MM.1S (cell line): ENCODE results near the gene FRS3.

Source experiments
- DNase-seq: peaks from one replicate; pipeline ENCODE4 v3.0.0-alpha.2; 2015
- H2AFZ ChIP-seq: fragments of 300-600 bp; sonication (generic); 2 replicates; pipeline ENCODE4 v1.6.0; 2016; ENCODE audit warnings: antibody characterized with exemption, low read length
- H3F3A ChIP-seq: fragments of 300-600 bp; sonication (generic); 2 replicates; pipeline ENCODE4 v1.6.1; 2016; ENCODE audit warnings: mild to moderate bottlenecking, antibody characterized with exemption, low read length, moderate library complexity, mixed read lengths; ENCODE audit not compliant: insufficient read depth
- H3K27ac ChIP-seq: fragments of 300-600 bp; sonication (generic); 2 replicates; pipeline ENCODE4 v1.5.1; 2016; ENCODE audit warnings: mild to moderate bottlenecking, low read length
- H3K27me3 ChIP-seq: fragments of 300-600 bp; sonication (generic); replicated peaks from 2 replicates; pipeline ENCODE4 v1.6.0; 2016; ENCODE audit warnings: low read length; ENCODE audit not compliant: insufficient read depth
- H3K36me3 ChIP-seq: fragments of 300-600 bp; sonication (generic); replicated peaks from 2 replicates; pipeline ENCODE4 v1.6.1; 2016; ENCODE audit warnings: mild to moderate bottlenecking, low read length, mixed read lengths; ENCODE audit not compliant: insufficient read depth
- H3K4me1 ChIP-seq: fragments of 300-600 bp; sonication (generic); 2 replicates; pipeline ENCODE4 v1.6.1; 2016; ENCODE audit warnings: low read length, mixed read lengths
- H3K4me2 ChIP-seq: fragments of 300-600 bp; sonication (generic); 2 replicates; pipeline ENCODE4 v1.6.0; 2016; ENCODE audit warnings: low read depth, low read length
- H3K4me3 ChIP-seq: fragments of 300-600 bp; sonication (generic); 2 replicates; pipeline ENCODE4 v1.5.1; 2016; ENCODE audit warnings: low read length, mixed read lengths
- H3K79me2 ChIP-seq: fragments of 300-600 bp; sonication (generic); 2 replicates; pipeline ENCODE4 v1.6.1; 2016; ENCODE audit warnings: mixed run types, low read length, mixed read lengths
- H3K9ac ChIP-seq: fragments of 300-600 bp; sonication (generic); 2 replicates; pipeline ENCODE4 v1.6.1; 2016; ENCODE audit warnings: low read length, mixed read lengths
- H3K9me2 ChIP-seq: fragments of 300-600 bp; sonication (generic); replicated peaks from 2 replicates; pipeline ENCODE4 v1.6.1; 2016; ENCODE audit warnings: mild to moderate bottlenecking, low read length, mixed read lengths; ENCODE audit not compliant: insufficient read depth
- H3K9me3 ChIP-seq: fragments of 300-600 bp; sonication (generic); replicated peaks from 2 replicates; pipeline ENCODE4 v1.6.1; 2016; ENCODE audit warnings: mild to moderate bottlenecking, low read length, mixed read lengths; ENCODE audit not compliant: insufficient read depth
- H4K20me1 ChIP-seq: fragments of 300-600 bp; sonication (generic); 2 replicates; pipeline ENCODE4 v1.6.1; 2016; ENCODE audit warnings: mild to moderate bottlenecking, low read length, moderate library complexity, mixed read lengths; ENCODE audit not compliant: insufficient read depth
- CTCF ChIP-seq: fragments of 300-600 bp; sonication (generic); IDR thresholded peaks from 2 replicates; pipeline ENCODE4 v1.5.1; 2016; ENCODE audit warnings: antibody characterized with exemption, low read length, mixed read lengths
- EZH2 ChIP-seq: fragments of 300-600 bp; sonication (generic); optimal IDR thresholded peaks from 2 replicates; pipeline ENCODE3; 2017; ENCODE audit warnings: low read depth, mild to moderate bottlenecking, antibody characterized with exemption, low read length, mixed read lengths
- EZH2phosphoT487 ChIP-seq: fragments of 300-600 bp; sonication (generic); IDR thresholded peaks from 2 replicates; pipeline ENCODE4 v1.6.1; 2018; ENCODE audit warnings: antibody characterized with exemption, low read length

The FRS3 gene

GRCh38 chr6:41787219-41787917 is 7.7 kb upstream of the FRS3 start, which contains the start of gene TOMM6:
Gene TOMM6 (plus strand): TSS chr6:41787694. CDS start chr6:41787698, 4 bp downstream.
- peak within 1 kb of the TSS; percentile 90 for H3K4me2 ChIP-seq
- H3K79me2 ChIP-seq = peaks cover 22% of the 10 kb centered on the region
- no peaks in the 10 kb centered on the region for H4K20me1 ChIP-seq
- peak within 1 kb of the TSS; percentile 70 for H3K27ac ChIP-seq
- no peaks in the 10 kb centered on the region for H3K36me3 ChIP-seq
- TF ChIP-seq EZH2phosphoT487 = no peak
- TF ChIP-seq CTCF = peak; percentile 68
- H3K4me3 ChIP-seq = peak within 1 kb of the TSS; percentile 94
- peaks cover 35% of the 10 kb centered on the region for H3K27me3 ChIP-seq
- peak within 1 kb of the TSS; percentile 92 for H3K9ac ChIP-seq
- peaks cover 7% of the 10 kb centered on the region; the same call in 1 of the 2 replicates for H3K4me1 ChIP-seq
- H3K9me3 ChIP-seq = no peaks in the 10 kb centered on the region
- peaks cover 8% of the 10 kb centered on the region for H3F3A ChIP-seq
- peak within 1 kb of the TSS; percentile 91 for H2AFZ ChIP-seq
- H3K9me2 ChIP-seq = no peaks in the 10 kb centered on the region
- peak; percentile 92 for DNase-seq

GRCh38 chr6:41786451-41787218 is 6.9 kb upstream of the FRS3 start:
- Histone ChIP-seq H3K79me2 (peaks cover 22% of the 10 kb centered on the region), H3F3A (peaks cover 8% of the 10 kb centered on the region), H3K4me1 (peaks cover 7% of the 10 kb centered on the region; the same call in 1 of the 2 replicates), H3K9ac (peak overlapping the region; percentile 92), H3K9me2 (no peaks in the 10 kb centered on the region), H4K20me1 (no peaks in the 10 kb centered on the region), H3K4me3 (peak overlapping the region; percentile 94), H3K27ac (peak overlapping the region; percentile 70), H2AFZ (peak overlapping the region; percentile 91), H3K9me3 (no peaks in the 10 kb centered on the region), H3K4me2 (peak overlapping the region; percentile 90), H3K36me3 (no peaks in the 10 kb centered on the region), H3K27me3 (peaks cover 38% of the 10 kb centered on the region)
- TF ChIP-seq EZH2phosphoT487 (no peak), CTCF (peak; percentile 61), EZH2 (no peak)
- peak; percentile 86 for DNase-seq

GRCh38 chr6:41785689-41786450 is 6.2 kb upstream of the FRS3 start:
- Histone ChIP-seq H3F3A (peaks cover 8% of the 10 kb centered on the region), H2AFZ (peak overlapping the region; percentile 58), H3K4me2 (peak overlapping the region; percentile 90), H3K79me2 (peaks cover 22% of the 10 kb centered on the region), H3K36me3 (no peaks in the 10 kb centered on the region), H3K27ac (no peak overlapping the region), H3K27me3 (peaks cover 46% of the 10 kb centered on the region), H4K20me1 (no peaks in the 10 kb centered on the region), H3K9me3 (no peaks in the 10 kb centered on the region), H3K4me3 (peak overlapping the region; percentile 94), H3K9me2 (no peaks in the 10 kb centered on the region), H3K9ac (peak overlapping the region; percentile 37; the same call in 1 of the 2 replicates), H3K4me1 (peaks cover 7% of the 10 kb centered on the region; the same call in 1 of the 2 replicates)
- no peak for DNase-seq
- TF ChIP-seq CTCF (no peak), EZH2phosphoT487 (no peak), EZH2 (no peak)
